Nephron (organoid): ENCODE data around the gene ADARB1.
"Not testable (repeated sequence)": the region's sequence is repeated elsewhere in the genome, so short reads cannot be mapped to it uniquely, and the experiment has no call there.

ENCODE experiments used
- H3K27ac Mint-ChIP-seq, 3 experiments: 2 replicates each; pipeline ENCODE4 v1.8.0; 2020; ENCODE audit warnings: mixed read lengths in 3 of 3, mild to moderate bottlenecking in 2 of 3, moderate library complexity in 1 of 3
- H3K27me3 Mint-ChIP-seq: 2 replicates; pipeline ENCODE4 v1.8.0; 2021; ENCODE audit warnings: low read depth, mild to moderate bottlenecking, moderate library complexity, mixed read lengths
- H3K36me3 Mint-ChIP-seq: 2 replicates; pipeline ENCODE4 v1.8.0; 2020; ENCODE audit warnings: low read depth, mixed read lengths
- H3K4me1 Mint-ChIP-seq: 2 replicates; pipeline ENCODE4 v1.8.0; 2020; ENCODE audit warnings: mixed read lengths
- H3K4me3 Mint-ChIP-seq, 3 experiments: 2 replicates each; pipeline ENCODE4 v1.8.0; 2020; ENCODE audit warnings: mild to moderate bottlenecking in 3 of 3, mixed read lengths in 3 of 3, moderate library complexity in 2 of 3
- H3K9me3 Mint-ChIP-seq: 2 replicates; pipeline ENCODE4 v1.8.0; 2020; ENCODE audit warnings: mixed read lengths
- CTCF ChIP-seq, 3 experiments: fragments of 200-600 bp; sonication (generic); IDR thresholded peaks; one replicate each; pipeline ENCODE4 v1.5.0; 2021; ENCODE audit warnings: antibody characterized with exemption in 3 of 3; ENCODE audit not compliant: unreplicated experiment in 3 of 3

ADARB1 gene

DNA sequence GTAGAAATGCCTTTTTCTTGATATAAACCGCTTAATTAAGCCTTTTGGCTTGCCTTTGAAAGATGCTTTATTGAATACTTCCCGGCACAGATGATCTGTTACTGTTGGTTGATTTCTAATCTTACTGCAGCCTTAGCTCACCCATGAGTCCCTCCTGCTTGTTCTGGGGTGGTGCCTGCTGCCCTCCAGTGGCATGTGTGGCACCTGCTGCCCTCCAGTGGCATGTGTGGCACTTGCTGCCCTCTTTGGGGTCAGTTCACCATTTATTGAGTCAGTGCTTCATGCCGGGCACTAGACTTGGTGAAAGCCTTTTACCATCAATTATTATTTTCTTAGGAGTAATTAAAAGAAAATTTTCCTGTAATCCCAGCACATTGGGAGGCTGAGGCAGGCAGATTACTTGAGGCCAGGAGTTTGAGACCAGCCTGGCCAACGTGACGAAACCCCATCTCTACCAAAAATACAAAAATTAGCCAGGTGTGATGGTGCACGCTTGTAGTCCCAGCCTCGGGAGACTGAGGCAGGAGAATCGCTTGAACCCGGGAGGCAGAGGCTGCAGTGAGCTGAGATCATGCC lies 54.3 kb downstream of the ADARB1 start:
- Mint-ChIP-seq H3K27ac (peak overlapping the region in 2 of 3 experiments; percentile 4 to 77), H3K36me3 (no peaks in the 10 kb centered on the region), H3K9me3 (no peaks in the 10 kb centered on the region), H3K4me3 (no peak overlapping the region), H3K4me1 (peaks cover 90% of the 10 kb centered on the region), H3K27me3 (peaks cover 11% of the 10 kb centered on the region)
- TF ChIP-seq CTCF (IDR thresholded peaks at IDR 0.05; ENCODE audit: unreplicated experiment in 3 of 3): peak; percentile 66 to 75 (median 73)

- no peaks in the 10 kb centered on the region for H3K9me3 Mint-ChIP-seq
- peak overlapping the region; percentile 77 to 96 (median 89) for H3K27ac Mint-ChIP-seq
- no peaks in the 10 kb centered on the region for H3K36me3 Mint-ChIP-seq
- H3K27me3 Mint-ChIP-seq: peaks cover 10% of the 10 kb centered on the region
- no peak for TF ChIP-seq CTCF (IDR thresholded peaks at IDR 0.05; ENCODE audit: unreplicated experiment in 3 of 3)
- H3K4me1 Mint-ChIP-seq: peaks cover 84% of the 10 kb centered on the region
- H3K4me3 Mint-ChIP-seq: peak overlapping the region in 2 of 3 experiments; percentile 2 to 76
Measured at GRCh38 chr21:45129189-45129923, 55.0 kb downstream of the ADARB1 start.

GRCh38 chr21:45130324-45130774 lies 56.0 kb downstream of the ADARB1 start:
- H3K36me3 Mint-ChIP-seq: no peaks in the 10 kb centered on the region
- peaks cover 12% of the 10 kb centered on the region for H3K27me3 Mint-ChIP-seq
- H3K9me3 Mint-ChIP-seq: no peaks in the 10 kb centered on the region
- no peak for TF ChIP-seq CTCF (IDR thresholded peaks at IDR 0.05; ENCODE audit: unreplicated experiment in 3 of 3)
- peak overlapping the region; percentile 77 to 96 (median 89) for H3K27ac Mint-ChIP-seq
- peaks cover 83% of the 10 kb centered on the region for H3K4me1 Mint-ChIP-seq
- peak overlapping the region in 2 of 3 experiments; percentile 72 to 76 for H3K4me3 Mint-ChIP-seq

- peak overlapping the region in 1 of 3 experiments; percentile 77 for H3K27ac Mint-ChIP-seq
- H3K27me3 Mint-ChIP-seq: peaks cover 12% of the 10 kb centered on the region
- no peaks in the 10 kb centered on the region for H3K36me3 Mint-ChIP-seq
- H3K4me3 Mint-ChIP-seq: no peak overlapping the region
- peaks cover 81% of the 10 kb centered on the region for H3K4me1 Mint-ChIP-seq
- no peak for TF ChIP-seq CTCF (IDR thresholded peaks at IDR 0.05; ENCODE audit: unreplicated experiment in 3 of 3)
- no peaks in the 10 kb centered on the region for H3K9me3 Mint-ChIP-seq
Measured at GRCh38 chr21:45131537-45131999, 57.2 kb downstream of the ADARB1 start.

- Mint-ChIP-seq H3K36me3 (no peaks in the 10 kb centered on the region), H3K27me3 (peaks cover 7% of the 10 kb centered on the region), H3K27ac (peak overlapping the region; percentile 42 to 81 (median 77)), H3K4me3 (peak overlapping the region in 1 of 3 experiments; percentile 13), H3K4me1 (peaks cover 77% of the 10 kb centered on the region), H3K9me3 (no peaks in the 10 kb centered on the region)
- TF ChIP-seq CTCF (IDR thresholded peaks at IDR 0.05; ENCODE audit: unreplicated experiment in 3 of 3): no peak
Measured at GRCh38 chr21:45132841-45133573, 58.6 kb downstream of the ADARB1 start.

GRCh38 chr21:45133574-45134278 lies 59.3 kb downstream of the ADARB1 start:
- H3K36me3 Mint-ChIP-seq, H3K4me3 Mint-ChIP-seq, H3K27me3 Mint-ChIP-seq, H3K9me3 Mint-ChIP-seq: not testable (repeated sequence)
- peaks cover 70% of the 10 kb centered on the region for H3K4me1 Mint-ChIP-seq
- H3K27ac Mint-ChIP-seq: peak overlapping the region in 1 of 3 experiments; percentile 81
